HG02763 (cell line): ENCODE results near the gene MIA.
"Not testable (repeated sequence)": the region's sequence is repeated elsewhere in the genome, so short reads cannot be mapped to it uniquely, and the experiment has no call there.

ENCODE experiments used
- ATAC-seq: cut with Tn5 transposase; IDR thresholded peaks from one replicate; pipeline ENCODE4 v1.9.1; 2021; ENCODE audit warnings: mild to moderate bottlenecking, moderate library complexity; ENCODE audit not compliant: unreplicated experiment

The MIA gene

DNA sequence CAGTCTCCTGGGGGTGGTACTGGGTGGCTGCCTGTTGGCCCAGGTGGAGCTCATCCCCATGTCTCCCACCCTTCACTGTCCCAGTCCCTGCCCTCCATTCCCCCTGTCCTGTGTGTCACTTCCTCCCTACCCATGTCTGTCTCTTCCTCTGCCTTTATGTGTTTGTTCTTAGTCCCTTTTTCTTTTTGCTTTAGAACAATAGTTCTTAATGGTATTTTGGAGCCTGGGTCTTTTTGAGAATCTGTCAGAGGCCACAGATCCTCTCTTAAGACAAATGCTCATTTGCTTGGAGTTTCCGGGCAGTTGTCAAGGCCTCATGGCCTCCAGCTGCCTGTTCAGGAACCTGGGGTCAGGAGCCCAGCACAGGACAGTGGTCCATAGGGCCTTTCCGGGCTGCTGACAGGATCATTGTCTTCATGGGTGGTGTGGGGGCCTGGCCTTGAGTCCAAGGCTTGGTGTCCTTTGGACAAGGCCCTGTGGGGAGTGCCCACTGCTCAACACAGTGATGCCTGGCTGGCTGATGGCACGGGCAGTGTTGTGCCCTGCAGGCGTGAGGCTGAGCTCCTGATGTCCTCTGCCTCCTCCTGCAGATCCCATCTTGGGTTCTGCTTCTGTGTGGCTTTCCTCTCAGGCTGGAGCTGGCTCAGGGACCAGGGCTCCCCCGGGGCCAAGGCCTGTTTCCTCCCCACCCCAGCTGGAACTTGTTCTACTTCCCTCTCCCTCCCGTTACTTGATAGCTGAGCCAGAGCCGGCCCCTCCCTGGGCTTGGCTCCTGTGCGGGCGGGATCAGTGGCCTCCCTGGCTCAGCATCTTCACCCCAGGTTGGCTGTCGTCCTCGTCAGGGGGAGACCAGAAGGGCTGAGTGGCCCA is 27.2 kb downstream of the MIA start:
- no peak for ATAC-seq

DNA sequence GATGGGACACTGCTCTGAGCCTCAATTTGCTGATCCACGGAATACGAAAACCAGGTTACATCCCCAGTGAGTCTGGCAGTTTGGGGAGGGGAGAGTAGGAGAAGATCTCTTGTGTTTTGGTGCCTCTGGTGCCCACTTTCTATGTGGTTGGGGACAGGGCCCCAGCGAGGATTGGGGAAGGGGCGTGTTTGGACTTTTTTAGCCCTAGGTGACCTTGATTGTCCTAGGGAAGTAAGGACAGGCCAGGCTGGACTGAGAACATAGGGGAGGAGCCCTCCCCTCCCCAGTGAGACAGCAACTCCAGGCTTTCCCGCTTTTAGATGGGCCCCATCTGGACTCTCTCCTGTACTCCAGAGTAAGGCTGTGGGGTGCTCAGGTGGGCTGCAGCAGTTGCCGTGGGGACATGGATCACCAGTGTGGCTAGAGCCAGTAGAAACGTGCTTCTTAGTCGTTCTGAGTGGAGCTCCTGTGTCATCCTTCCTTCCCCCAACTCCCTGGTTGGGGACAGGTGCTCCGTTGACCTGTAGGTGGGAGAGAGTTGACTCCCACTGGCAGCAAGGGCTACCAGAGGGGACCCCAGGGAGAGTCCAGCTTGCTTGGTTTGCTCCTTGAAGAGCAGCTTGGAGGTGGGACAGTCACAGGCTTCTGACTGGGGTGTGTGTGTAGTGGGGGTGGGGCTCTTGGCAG is 28.0 kb downstream of the MIA start:
- no peak for ATAC-seq

GRCh38 chr19:40803857-40804782 is 28.8 kb downstream of the MIA start:
- no peak for ATAC-seq

DNA sequence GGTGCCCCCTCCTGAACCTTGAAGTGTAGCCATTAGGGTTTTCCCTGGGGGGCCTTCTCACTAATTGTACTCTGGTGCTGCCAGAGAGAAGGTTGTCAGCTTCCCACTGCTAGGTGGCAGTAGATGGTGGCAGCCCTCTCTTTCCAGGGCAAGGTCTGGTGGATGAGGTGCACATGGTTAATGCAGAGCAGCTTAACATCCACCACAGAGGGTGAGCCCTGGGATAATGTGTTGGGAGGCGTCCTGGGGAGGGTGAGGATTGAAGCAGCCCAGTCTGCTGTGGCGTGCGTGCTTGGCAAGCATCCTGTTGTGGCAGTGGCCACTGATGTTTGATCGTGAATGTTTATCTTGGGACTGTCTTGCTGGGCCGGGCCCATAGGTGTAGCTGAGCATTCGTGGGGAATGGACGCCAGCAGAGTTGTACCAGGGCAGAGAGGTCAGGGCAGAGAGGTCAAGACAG is 29.5 kb downstream of the MIA start:
- no peak for ATAC-seq

DNA sequence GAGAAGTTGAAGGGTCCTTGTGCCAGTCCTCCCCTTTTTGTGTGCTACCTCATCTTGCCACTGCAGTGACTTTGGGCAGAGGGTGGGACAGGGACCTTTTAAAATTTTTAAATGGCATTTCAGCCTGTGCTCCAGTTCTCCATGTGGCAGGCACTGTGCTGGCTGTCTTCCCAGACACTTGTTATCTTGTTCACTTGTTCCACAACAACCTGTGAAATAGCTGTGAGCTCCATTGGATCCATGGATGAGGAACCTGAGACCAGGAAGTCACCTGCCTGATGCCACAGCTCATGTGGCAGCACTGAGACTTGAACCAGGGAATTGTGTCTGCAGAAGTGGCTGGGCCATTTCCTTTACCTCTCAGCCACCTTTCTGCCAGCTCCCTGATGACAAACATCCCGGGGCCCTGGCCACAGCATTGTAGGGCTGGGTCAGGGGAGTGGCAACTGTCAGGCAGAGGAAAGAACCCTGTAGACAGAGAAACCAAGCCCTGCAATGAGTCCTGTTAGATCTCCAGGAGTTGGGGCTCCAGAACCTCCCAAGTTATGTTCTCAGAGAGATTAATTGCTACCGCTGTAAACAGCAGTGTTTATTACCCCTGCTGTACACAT is 30.0 kb downstream of the MIA start:
- no peak for ATAC-seq

DNA sequence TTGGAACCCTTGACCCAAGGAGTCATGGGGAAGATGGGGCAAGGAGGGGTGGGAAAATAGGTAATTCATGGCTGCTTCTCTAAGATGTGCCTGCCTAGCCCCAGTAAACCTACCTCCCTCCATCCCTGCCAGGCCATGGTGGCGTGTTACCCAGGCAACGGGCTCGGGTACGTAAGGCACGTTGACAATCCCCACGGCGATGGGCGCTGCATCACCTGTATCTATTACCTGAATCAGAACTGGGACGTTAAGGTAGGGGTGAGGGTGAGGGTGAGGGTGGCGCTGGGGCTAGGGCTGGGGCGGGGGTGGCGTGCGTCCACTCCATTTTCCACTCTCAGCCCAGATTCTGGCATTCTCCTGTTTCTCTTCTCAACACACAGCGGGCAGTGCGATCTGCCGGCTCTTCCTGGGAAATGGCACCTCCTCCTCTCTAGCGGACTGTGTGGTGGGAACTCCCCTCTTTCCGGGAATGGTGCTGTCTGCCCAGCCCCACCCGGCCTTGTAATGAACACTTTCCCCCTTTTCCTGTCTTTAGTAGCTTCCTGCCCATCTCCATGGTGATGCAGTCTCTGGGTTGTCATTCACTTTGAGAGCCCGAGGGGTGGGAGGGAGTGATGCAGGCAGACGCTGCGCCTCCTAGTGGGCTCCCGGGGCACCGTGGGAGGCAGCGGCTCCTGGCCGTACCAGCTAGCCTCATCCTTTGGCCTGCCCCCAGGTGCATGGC is 31.3 kb downstream of the MIA start:
- peak; percentile 34 for ATAC-seq

- no peak for ATAC-seq
Observed at GRCh38 chr19:40807147-40808020, 32.1 kb downstream of the MIA start.

GRCh38 chr19:40808021-40808325 is 32.7 kb downstream of the MIA start:
- ATAC-seq = no peak

DNA sequence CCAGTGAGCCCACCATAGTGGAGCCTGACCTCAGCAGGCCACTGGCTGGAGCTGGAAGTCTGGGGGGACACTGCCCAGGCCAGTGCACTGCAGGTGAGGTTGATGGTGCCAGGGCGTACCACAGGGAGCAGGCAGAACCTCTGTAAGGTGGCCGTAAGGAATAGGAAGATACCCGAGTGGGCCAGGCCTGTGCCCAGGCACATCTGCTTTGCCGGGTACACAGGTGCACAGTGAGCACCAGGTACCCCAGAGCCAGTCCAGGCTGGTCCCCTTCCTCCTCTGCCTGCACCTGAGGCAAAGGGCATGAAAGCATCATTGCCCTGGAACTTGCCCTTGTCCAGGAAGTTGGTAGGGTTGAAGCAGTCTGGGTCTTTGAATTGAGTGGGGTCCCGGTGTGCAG is 33.2 kb downstream of the MIA start:
- ATAC-seq = no peak

DNA sequence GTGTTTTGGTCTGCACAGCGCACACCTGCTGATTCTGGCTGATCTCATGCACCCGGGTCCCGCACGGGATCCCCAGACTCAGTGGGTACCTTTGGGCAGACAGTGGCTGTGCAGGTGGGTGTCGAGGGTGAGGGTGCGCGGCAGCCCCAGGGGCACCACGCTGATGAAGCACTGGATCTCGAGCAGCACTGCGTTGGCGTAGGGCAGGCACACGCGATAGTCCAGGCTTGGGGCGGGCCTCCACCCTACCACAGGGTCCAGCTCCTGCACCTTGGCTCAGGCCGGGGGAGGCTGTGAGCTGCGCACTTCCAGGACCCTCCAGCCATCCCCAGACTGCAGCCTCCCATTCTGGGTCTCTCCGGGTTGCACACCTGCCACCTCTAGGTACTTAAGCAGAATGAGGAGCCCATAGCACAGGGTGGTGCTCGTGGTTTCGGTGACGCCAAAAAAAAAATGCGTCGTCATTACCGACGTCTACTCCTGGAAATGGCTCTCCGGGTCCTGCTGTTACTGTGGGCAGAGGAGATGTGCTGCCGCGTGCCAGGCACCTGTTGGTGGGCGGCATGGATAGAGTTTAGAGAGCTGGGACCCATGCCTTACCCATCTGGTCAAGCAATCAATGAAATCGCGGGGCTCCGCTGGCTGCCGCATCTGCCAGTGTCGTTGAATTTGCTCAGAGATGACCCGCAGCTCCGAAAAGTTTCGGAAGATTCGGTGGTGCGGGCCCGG is 34.2 kb downstream of the MIA start:
- no peak for ATAC-seq

GRCh38 chr19:40810160-40810559 is 34.8 kb downstream of the MIA start:
- ATAC-seq = no peak

DNA sequence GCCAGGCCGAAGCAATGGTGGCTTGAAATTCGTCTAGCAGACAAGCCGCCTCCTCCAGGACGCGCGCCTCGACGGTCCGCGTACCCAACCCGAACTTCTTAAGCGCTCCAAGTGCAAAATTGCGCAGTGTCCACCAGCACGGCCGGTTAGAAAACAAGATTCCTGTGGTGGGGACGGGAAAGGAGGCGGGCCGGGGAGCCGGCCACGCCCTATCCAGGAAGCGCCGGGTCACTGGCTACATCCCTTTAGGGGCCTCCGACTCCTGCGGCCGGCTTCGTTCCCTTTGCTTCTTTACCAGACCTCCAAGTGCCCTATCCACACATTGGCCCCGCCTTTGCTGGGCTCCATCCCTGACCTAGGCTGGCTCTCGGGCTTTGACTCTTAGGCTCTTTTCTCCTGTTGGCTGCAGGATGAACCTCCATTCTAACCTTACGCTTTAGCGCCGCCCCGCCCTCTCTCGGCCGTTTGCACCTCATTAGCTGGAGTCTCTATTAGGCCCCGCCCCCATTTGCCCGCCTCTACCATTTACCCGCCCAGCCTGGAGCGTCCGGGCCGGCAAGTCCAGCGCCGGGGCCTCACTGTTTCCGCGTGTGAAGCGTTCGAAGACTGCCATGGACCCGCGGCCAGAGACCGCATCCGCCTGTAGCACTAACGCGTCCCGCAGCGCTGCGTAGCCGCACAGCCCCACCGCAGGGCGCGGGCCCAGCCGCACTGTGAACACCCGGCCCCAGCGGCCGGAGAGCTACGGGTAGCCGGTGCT is 35.5 kb downstream of the MIA start:
- ATAC-seq = peak; percentile 51

DNA sequence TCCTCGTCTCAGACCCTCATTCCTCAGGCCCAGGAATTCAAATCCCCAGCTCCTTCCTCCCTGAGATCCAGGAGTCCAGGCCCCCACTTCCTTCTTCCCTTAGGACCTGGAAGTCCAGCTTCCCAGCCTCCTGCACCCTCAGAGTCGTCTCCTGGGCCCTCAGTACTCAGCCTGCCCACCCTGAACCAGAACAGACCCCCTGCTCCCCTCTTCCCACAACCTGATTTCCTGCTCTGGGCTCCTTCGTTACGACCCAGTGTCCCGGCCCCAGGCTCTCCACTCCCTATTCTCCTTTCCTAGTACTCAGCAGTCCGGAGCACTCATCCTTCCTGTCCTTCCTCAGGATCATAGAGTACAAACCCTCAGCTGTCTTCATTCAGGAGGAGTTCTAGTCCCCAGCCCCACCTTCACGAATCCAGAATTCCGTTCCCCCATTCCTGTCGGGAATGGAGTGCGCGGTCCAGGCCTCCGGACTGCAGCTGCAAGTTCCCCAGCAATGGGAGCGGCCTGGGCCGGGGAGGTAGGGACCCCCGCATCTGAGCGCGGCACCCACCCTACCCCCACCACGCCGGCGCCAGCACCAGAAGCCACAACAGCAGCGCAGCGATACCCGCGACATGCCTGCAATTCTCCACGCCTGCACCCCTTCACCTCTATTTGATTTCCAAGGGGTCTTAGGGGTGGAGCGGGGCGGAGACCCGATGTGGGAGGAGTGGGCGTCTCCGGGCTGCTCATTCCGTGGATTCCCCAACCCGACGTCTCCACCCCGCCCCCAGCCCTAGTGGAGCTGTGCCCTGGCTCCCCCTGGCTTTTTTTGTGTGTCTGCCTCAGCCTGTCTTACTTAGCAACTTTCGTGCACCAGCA is 36.4 kb downstream of the MIA start:
- ATAC-seq = no peak

- not testable (repeated sequence) for ATAC-seq
Observed at GRCh38 chr19:40812571-40812970, 37.2 kb downstream of the MIA start.

GRCh38 chr19:40813182-40813581 is 37.9 kb downstream of the MIA start:
- ATAC-seq = no peak

DNA sequence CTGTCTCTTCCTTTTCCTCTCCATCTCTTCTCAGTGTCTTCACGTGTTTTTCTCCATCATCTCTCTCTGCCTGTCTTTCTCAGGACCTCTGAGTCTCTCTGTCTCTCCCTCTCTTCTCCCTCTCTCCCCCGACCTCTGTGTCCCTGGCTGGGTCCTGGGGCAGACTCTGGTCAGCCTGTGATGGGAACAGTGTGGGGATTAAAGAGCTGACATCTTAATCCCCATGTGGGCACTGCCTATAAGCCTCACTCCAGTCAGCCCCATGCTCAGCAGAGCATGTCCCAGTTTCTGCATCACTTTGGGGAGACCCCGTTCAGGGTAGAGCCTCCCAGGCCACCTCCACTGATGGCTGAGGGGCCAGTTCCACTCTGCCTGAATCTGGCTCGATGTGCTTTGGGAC is 39.9 kb downstream of the MIA start:
- ATAC-seq = no peak
